Measurements from ENCODE around the gene CRACDL. TPM values are rescaled to one million over a fixed set of nuclear protein-coding genes. Genes with fewer than 3 reads are reported as not detected.

CRACDL gene
- total RNA-seq, 3 donors from 2014 or later (not counting 1 experiment from before 2014, with no cell fraction given) = 0.09 to 0.40 (median 0.11) TPM

DNA sequence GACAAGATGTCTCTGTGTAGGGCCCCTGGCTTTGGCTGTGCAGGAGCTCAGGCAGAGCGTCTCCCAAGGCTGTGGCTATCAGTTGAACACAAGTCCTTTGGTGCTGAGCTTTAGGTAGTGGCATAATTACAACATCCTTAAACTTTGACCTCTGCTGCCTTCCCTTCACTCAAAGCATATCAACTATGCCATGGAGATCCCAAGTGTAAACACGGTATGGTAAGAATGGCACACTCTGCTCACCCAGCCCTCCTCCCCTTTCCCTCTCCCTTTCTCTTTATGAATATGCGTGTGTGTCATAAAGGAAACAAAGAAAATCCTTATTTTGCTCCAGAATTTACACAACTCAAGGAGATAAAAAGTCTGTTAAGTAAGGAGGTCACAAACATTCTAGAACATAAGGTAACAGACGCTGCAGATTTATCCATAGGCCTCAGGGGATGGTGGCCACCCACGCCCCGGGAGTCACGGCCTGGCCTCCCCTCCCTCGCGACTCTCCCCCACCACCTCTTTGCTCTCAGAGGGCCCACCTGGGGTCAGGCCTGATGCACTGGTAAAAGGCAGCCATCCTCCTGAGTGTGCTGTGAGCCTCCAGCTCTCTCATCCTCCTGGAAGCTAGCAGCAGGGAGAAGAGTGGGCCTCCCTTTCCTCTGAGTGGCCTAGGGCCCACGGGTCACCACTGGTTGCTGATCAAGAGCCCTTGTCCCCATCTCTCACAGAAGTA lies 67.3 kb downstream of the CRACDL start:
- DNase-seq (no peak), ATAC-seq (peak in 1 of 3 donors; percentile 21)
- Histone ChIP-seq H3K9me3 (ENCODE audit: control insufficient read depth, insufficient read depth, low read length) (no peaks in the 10 kb centered on the region), H3K4me1 (ENCODE audit: control insufficient read depth, insufficient read depth, low read length) (no peaks in the 10 kb centered on the region), H3K27ac (ENCODE audit: low read length) (no peak overlapping the region), H3K27me3 (ENCODE audit: control insufficient read depth, insufficient read depth, low read length) (no peaks in the 10 kb centered on the region), H3K4me3 (ENCODE audit: low read length) (no peak overlapping the region), H3K36me3 (ENCODE audit: control insufficient read depth, insufficient read depth, low read length) (no peaks in the 10 kb centered on the region)
- H3K27me3 Mint-ChIP-seq (ENCODE audit: low read depth in 2 of 2) = peaks cover 5 to 7% of the 10 kb centered on the region in 2 donors
- H3K4me3 Mint-ChIP-seq = no peak overlapping the region
- TF ChIP-seq, protein P1, sequence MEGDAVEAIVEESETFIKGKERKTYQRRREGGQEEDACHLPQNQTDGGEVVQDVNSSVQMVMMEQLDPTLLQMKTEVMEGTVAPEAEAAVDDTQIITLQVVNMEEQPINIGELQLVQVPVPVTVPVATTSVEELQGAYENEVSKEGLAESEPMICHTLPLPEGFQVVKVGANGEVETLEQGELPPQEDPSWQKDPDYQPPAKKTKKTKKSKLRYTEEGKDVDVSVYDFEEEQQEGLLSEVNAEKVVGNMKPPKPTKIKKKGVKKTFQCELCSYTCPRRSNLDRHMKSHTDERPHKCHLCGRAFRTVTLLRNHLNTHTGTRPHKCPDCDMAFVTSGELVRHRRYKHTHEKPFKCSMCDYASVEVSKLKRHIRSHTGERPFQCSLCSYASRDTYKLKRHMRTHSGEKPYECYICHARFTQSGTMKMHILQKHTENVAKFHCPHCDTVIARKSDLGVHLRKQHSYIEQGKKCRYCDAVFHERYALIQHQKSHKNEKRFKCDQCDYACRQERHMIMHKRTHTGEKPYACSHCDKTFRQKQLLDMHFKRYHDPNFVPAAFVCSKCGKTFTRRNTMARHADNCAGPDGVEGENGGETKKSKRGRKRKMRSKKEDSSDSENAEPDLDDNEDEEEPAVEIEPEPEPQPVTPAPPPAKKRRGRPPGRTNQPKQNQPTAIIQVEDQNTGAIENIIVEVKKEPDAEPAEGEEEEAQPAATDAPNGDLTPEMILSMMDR (IDR thresholded peaks at IDR 0.05) = no peak
- intact Hi-C loops (cut with micrococcal nuclease) = no loop called here
- WGBS (ENCODE audit: insufficient coverage) = 87% methylated on average over 9 of the region's 10 CpGs
- H3K27ac Mint-ChIP-seq = no peak overlapping the region
- no peaks in the 10 kb centered on the region for H3K36me3 Mint-ChIP-seq
- H3K4me1 Mint-ChIP-seq = no peaks in the 10 kb centered on the region
- H3K9me3 Mint-ChIP-seq = no peaks in the 10 kb centered on the region

DNA sequence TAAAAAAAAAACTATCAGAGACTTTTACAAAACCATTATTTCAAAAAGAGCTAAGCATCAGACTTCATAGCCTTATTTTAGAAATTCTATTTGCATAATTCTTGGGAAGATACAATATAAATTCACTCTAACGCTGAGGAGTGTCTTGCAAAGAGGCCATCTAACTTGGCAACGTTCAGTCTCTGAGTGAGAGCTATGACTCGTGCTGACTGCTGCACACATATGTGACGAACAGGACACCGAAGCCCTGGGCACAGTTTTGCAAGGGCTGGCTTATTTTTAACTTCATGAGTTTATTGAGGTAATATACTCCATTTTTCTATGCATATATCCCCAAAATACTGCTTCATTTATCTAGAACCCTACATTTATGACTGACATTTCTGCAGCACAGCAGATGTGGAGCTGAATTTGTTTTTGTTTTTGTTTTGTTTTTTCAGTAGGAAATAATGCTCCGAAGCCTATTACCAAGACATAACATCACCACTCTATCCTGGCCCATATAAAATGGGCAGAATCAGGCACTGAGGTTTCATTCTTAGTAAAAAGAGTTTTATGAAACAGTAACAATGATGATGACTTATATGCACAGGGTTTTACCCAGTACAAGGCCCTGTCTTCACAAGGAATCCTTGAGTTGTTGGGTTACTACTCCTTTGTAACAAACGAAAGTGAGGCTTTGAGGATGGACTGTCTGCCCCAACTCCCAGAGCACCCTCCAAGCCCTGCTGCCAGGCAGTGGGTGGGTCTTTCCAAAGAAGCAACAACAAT lies 68.3 kb downstream of the CRACDL start:
- no peaks in the 10 kb centered on the region for H3K4me1 Mint-ChIP-seq
- no peak overlapping the region for H3K4me3 Mint-ChIP-seq
- WGBS (ENCODE audit: insufficient coverage) = 87% methylated on average over 6 of the region's 7 CpGs
- intact Hi-C loops (cut with micrococcal nuclease) = no loop called here
- H3K27ac Mint-ChIP-seq = no peak overlapping the region
- Histone ChIP-seq H3K36me3 (ENCODE audit: control insufficient read depth, insufficient read depth, low read length) (no peaks in the 10 kb centered on the region), H3K4me1 (ENCODE audit: control insufficient read depth, insufficient read depth, low read length) (no peaks in the 10 kb centered on the region), H3K27me3 (ENCODE audit: control insufficient read depth, insufficient read depth, low read length) (no peaks in the 10 kb centered on the region), H3K9me3 (ENCODE audit: control insufficient read depth, insufficient read depth, low read length) (no peaks in the 10 kb centered on the region), H3K27ac (ENCODE audit: low read length) (no peak overlapping the region), H3K4me3 (ENCODE audit: low read length) (no peak overlapping the region)
- H3K27me3 Mint-ChIP-seq (ENCODE audit: low read depth in 2 of 2) = peaks cover 10% of the 10 kb centered on the region in 2 donors
- H3K36me3 Mint-ChIP-seq = no peaks in the 10 kb centered on the region
- TF ChIP-seq, protein P1 (IDR thresholded peaks at IDR 0.05) = no peak
- no peak for ATAC-seq
- no peaks in the 10 kb centered on the region for H3K9me3 Mint-ChIP-seq
- no peak for DNase-seq

- H3K4me3 ChIP-seq (ENCODE audit: low read length) = no peak overlapping the region
- intact Hi-C loops (cut with micrococcal nuclease) = no loop called here
- Mint-ChIP-seq H3K4me3 (no peak overlapping the region), H3K4me1 (no peaks in the 10 kb centered on the region), H3K9me3 (peaks cover 7 to 9% of the 10 kb centered on the region in 2 donors), H3K27ac (no peak overlapping the region), H3K27me3 (ENCODE audit: low read depth in 2 of 2) (peaks cover 16 to 21% of the 10 kb centered on the region in 2 donors), H3K36me3 (peaks cover 10% of the 10 kb centered on the region)
- ATAC-seq = no peak
- 86% methylated on average over 3 of the region's 3 CpGs for WGBS (ENCODE audit: insufficient coverage)
- no peaks in the 10 kb centered on the region for H3K4me1 ChIP-seq (ENCODE audit: control insufficient read depth, insufficient read depth, low read length)
- no peak overlapping the region for H3K27ac ChIP-seq (ENCODE audit: low read length)
- H3K9me3 ChIP-seq (ENCODE audit: control insufficient read depth, insufficient read depth, low read length) = peaks cover 7% of the 10 kb centered on the region
- no peaks in the 10 kb centered on the region for H3K36me3 ChIP-seq (ENCODE audit: control insufficient read depth, insufficient read depth, low read length)
- H3K27me3 ChIP-seq (ENCODE audit: control insufficient read depth, insufficient read depth, low read length) = peaks cover 2% of the 10 kb centered on the region
- DNase-seq = no peak
- TF ChIP-seq, protein P1 (IDR thresholded peaks at IDR 0.05) = no peak
These were observed 70.0 kb downstream of the CRACDL start for GRCh38 chr2:98866033-98866432.

All from natural killer cell (primary cell).